GM12801 (cell line): ENCODE measurements around the gene ACSM2A.

Experiments
- TF ChIP-seq, protein P1 (sequence below): IDR thresholded peaks from one replicate; pipeline ENCODE4 v1.5.1; 2011; ENCODE audit warnings: control low read depth; ENCODE audit not compliant: insufficient read length; ENCODE audit errors: extremely low read depth

Gene ACSM2A

DNA sequence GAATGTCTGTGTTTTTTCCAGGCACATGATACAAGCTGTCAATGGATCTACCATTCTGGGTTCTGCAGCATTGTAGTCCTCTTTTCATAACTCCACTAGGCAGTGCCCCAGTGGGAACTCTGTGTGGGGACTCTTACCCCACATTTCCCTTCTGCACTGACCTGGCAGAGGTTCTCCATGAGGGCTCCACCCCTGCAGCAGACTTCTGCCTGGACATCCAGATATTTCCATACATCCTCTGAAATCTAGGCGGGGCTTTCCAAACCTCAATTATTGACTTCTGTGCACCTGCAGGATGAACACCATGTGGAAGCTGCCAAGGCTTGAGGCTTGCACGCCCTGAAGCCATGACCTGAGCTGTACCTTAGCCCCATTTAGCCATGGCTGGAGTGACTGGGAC is 56.0 kb downstream of the ACSM2A start:
- TF ChIP-seq, protein P1, sequence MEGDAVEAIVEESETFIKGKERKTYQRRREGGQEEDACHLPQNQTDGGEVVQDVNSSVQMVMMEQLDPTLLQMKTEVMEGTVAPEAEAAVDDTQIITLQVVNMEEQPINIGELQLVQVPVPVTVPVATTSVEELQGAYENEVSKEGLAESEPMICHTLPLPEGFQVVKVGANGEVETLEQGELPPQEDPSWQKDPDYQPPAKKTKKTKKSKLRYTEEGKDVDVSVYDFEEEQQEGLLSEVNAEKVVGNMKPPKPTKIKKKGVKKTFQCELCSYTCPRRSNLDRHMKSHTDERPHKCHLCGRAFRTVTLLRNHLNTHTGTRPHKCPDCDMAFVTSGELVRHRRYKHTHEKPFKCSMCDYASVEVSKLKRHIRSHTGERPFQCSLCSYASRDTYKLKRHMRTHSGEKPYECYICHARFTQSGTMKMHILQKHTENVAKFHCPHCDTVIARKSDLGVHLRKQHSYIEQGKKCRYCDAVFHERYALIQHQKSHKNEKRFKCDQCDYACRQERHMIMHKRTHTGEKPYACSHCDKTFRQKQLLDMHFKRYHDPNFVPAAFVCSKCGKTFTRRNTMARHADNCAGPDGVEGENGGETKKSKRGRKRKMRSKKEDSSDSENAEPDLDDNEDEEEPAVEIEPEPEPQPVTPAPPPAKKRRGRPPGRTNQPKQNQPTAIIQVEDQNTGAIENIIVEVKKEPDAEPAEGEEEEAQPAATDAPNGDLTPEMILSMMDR, result no peak

DNA sequence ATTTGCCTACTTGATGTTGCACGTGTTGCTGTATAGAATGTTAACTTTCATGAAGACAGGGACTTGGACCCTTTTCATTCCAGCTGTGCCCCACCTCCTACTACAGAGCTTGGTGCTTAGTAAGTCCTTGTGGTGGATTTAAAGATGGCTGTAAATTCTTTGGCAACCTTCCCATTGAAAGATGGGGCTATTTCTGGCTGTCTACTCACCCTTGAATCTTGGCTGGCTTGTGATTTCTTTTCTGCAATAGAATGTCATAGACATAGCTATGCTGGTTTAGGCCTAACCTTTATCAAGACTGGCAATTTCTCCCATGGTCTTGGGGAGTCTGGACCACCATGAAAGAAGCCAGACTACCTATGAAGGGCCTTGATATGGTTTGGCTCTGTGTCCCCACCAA is 59.0 kb downstream of the ACSM2A start:
- TF ChIP-seq, protein P1, result no peak

DNA sequence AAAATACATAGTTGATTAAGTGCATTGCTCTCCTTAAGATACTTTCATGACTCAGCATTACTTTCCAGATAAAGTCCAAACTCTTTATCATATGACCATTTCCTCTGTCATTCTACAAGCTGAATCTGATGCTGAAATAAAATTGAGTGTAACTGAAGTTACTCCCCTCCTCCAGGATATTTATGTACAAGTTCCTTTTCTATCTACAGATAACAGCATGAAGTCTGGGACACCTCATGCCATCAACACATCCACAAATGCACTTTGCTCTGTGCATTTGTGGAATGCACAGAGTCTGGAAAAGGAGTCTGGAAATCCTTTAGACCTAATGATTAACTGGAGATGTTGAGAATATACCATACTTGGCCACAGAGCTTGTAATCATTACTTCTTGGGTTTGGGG is 64.4 kb downstream of the ACSM2A start:
- TF ChIP-seq, protein P1, result no peak

DNA sequence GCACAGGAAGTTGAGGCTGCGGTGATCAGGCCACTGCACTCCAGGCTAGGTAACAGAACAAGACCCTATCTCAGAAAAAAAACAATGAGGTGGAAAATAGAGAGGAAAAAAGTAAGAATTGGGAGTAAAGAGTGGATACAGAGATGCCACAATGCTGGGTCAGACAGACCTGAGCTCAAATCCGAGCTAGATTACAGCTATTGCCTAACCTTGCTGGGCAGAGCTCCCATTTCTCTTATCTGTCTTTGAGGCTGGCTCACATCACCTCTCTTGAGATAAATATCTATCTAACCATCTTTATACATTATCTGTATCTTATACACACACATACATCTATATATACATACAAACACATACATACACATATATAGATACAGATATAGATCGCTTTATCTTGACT is 65.8 kb downstream of the ACSM2A start:
- TF ChIP-seq, protein P1, result no peak

GRCh38 chr16:20519231-20519630 is 67.9 kb downstream of the ACSM2A start:
- TF ChIP-seq, protein P1, result no peak

- TF ChIP-seq, protein P1, result no peak
Observed at GRCh38 chr16:20520103-20520502, 68.8 kb downstream of the ACSM2A start.
